Mesothelial cell of epicardium (in vitro differentiated cells): ENCODE measurements around the gene PLAC9. TPM values are rescaled to one million over a fixed set of nuclear protein-coding genes. Genes with fewer than 3 reads are reported as not detected.

Experiments used
- DNase-seq, 2 experiments: peaks; one replicate each; pipeline ENCODE4 v3.0.0; 2021; ENCODE audit warnings: low spot score in 2 of 2; ENCODE audit not compliant: unreplicated experiment in 2 of 2
- H3K27ac Mint-ChIP-seq: 2 replicates; pipeline ENCODE4 v1.8.0; 2021; ENCODE audit warnings: mixed read lengths
- H3K27me3 Mint-ChIP-seq: 2 replicates; pipeline ENCODE4 v1.8.0; 2021; ENCODE audit warnings: low read depth, mixed read lengths
- H3K36me3 Mint-ChIP-seq: 2 replicates; pipeline ENCODE4 v1.8.0; 2021; ENCODE audit warnings: mixed read lengths
- H3K4me1 Mint-ChIP-seq: 2 replicates; pipeline ENCODE4 v1.8.0; 2021; ENCODE audit warnings: mixed read lengths
- H3K4me3 Mint-ChIP-seq: 2 replicates; pipeline ENCODE4 v1.8.0; 2021; ENCODE audit warnings: mild to moderate bottlenecking, moderate library complexity, mixed read lengths
- H3K9me3 Mint-ChIP-seq: 2 replicates; pipeline ENCODE4 v1.8.0; 2021; ENCODE audit warnings: mixed read lengths
- total RNA-seq: library from RNA; stranded (reverse); gene quantifications from 3 replicates; pipeline ENCODE4 v1.2.1, GENCODE V29; 2021
- TF ChIP-seq, protein P1 (sequence below): fragments of 200-600 bp; sonication (generic); IDR thresholded peaks from one replicate; pipeline ENCODE4 v1.5.0; 2021; ENCODE audit warnings: antibody characterized with exemption; ENCODE audit not compliant: unreplicated experiment

PLAC9 gene
- total RNA-seq, 1 donor from 2014 or later = 25.1 TPM

DNA sequence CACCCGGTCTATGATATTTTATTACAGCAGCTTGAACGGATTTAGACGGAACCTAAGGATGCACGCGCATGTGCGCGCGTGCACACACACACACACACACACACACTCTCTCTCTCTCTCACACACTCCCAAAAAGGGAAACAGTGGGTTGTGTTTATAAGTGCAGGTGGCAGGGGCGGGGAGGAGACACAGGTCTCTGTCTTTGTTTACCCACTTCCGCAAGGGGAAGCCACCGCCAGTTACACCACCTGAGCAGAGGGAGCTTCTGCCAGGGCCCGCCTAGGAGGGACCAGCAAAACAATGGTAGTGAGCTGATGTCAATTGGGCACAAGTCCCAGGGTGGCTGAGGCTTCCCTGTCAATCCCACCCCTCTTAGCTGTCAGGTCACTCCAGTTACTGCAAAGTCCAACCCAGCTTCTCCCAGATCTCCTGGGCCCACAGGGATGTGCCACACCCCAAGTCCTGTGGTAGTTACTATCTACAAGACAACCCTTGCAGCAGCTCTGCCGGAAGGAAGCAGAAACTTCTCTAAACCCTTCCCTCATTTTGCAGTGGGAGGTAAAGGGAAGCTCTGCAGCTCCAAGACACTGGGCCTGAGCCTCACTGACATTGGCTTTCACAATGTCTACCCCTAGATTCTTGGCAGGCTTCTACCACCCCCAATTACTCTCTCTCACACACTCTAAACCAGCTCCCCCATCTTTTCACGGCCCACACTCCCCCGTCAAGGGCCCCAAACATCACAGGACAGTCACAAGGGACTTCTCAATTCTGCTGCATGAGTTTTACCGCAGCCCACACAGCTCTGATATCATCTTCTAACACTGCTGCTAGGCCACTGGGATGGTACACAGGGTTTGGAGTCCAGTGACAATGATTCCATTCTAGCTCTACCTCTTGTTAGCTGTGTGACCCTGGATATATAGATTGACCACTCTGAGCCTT is 55.2 kb downstream of the PLAC9 start:
- no peaks in the 10 kb centered on the region for H3K27me3 Mint-ChIP-seq
- peak overlapping the region; percentile 70 for H3K27ac Mint-ChIP-seq
- H3K9me3 Mint-ChIP-seq = peaks cover 7% of the 10 kb centered on the region
- no peak overlapping the region for H3K4me3 Mint-ChIP-seq
- H3K4me1 Mint-ChIP-seq = peaks cover 19% of the 10 kb centered on the region
- DNase-seq = no peak
- TF ChIP-seq, protein P1, sequence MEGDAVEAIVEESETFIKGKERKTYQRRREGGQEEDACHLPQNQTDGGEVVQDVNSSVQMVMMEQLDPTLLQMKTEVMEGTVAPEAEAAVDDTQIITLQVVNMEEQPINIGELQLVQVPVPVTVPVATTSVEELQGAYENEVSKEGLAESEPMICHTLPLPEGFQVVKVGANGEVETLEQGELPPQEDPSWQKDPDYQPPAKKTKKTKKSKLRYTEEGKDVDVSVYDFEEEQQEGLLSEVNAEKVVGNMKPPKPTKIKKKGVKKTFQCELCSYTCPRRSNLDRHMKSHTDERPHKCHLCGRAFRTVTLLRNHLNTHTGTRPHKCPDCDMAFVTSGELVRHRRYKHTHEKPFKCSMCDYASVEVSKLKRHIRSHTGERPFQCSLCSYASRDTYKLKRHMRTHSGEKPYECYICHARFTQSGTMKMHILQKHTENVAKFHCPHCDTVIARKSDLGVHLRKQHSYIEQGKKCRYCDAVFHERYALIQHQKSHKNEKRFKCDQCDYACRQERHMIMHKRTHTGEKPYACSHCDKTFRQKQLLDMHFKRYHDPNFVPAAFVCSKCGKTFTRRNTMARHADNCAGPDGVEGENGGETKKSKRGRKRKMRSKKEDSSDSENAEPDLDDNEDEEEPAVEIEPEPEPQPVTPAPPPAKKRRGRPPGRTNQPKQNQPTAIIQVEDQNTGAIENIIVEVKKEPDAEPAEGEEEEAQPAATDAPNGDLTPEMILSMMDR = no peak
- peaks cover 15% of the 10 kb centered on the region for H3K36me3 Mint-ChIP-seq

DNA sequence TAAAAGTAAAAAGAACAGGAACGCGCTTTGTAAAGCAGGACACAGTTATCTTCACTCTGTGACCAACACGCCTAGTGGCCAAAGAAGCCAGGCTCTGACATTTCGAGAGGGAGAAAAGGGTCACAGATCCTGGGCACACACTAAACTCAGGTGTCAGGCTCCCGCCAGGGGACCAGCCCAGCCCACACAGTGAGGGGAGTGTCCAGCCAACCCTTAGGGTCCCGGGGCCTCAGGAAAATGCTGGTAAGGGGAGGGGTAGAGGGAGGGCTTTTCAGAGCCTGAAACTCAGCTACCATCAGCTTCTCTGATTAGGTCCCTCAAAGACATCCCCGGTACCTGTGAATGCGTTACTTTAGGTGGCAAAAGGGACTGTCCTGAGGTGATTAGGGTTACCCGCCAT is 56.2 kb downstream of the PLAC9 start:
- no peaks in the 10 kb centered on the region for H3K27me3 Mint-ChIP-seq
- H3K4me3 Mint-ChIP-seq = no peak overlapping the region
- no peak for DNase-seq
- peaks cover 10% of the 10 kb centered on the region for H3K9me3 Mint-ChIP-seq
- H3K36me3 Mint-ChIP-seq = peaks cover 20% of the 10 kb centered on the region
- TF ChIP-seq, protein P1 = no peak
- H3K27ac Mint-ChIP-seq = peak overlapping the region; percentile 79
- peaks cover 19% of the 10 kb centered on the region for H3K4me1 Mint-ChIP-seq

GRCh38 chr10:80191589-80192270 is 59.2 kb downstream of the PLAC9 start:
- Mint-ChIP-seq H3K36me3 (peaks cover 20% of the 10 kb centered on the region), H3K9me3 (peaks cover 10% of the 10 kb centered on the region), H3K27ac (no peak overlapping the region), H3K27me3 (no peaks in the 10 kb centered on the region), H3K4me1 (peaks cover 33% of the 10 kb centered on the region), H3K4me3 (no peak overlapping the region)
- TF ChIP-seq, protein P1 = no peak
- DNase-seq = no peak

GRCh38 chr10:80192553-80192952 is 60.0 kb downstream of the PLAC9 start:
- H3K27ac Mint-ChIP-seq = no peak overlapping the region
- peaks cover 16% of the 10 kb centered on the region for H3K36me3 Mint-ChIP-seq
- no peak overlapping the region for H3K4me3 Mint-ChIP-seq
- H3K4me1 Mint-ChIP-seq = peaks cover 36% of the 10 kb centered on the region
- TF ChIP-seq, protein P1 = no peak
- no peak for DNase-seq
- H3K9me3 Mint-ChIP-seq = peaks cover 10% of the 10 kb centered on the region
- no peaks in the 10 kb centered on the region for H3K27me3 Mint-ChIP-seq

DNA sequence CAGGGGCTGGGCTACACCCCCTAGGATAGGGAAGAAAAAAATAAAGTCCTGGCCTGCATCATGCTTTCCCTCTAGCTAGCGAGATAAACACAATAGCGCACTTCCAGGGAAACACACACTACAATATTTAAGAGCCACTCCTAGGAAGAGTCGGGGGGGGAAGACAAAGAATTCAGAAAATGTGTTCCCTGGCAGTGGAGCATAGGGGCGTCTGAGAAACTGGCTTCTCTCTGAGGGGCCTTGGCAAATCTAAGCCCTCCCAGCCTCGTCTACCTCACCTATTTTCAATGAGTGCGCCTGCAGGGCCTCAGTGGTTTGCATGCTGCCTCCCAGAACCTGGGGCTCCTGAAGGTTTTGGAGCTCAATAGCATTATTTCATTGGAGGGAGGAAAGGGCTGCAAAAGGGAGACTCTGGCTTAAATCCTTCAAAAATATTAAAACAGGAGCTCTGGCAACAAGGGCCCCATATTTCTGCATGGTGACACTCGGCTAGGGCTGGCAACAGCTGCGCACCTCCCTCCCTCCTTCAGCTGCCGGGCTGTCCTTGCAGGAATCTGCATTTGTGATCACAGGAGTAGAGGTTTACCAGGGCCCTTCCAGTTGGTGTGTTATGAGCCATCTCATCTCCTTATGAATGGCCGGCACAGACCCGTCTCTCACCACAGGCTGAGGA is 62.0 kb downstream of the PLAC9 start:
- TF ChIP-seq, protein P1 = no peak
- Mint-ChIP-seq H3K4me3 (no peak overlapping the region), H3K36me3 (peaks cover 16% of the 10 kb centered on the region), H3K9me3 (peaks cover 10% of the 10 kb centered on the region), H3K27ac (peak overlapping the region; percentile 90), H3K27me3 (no peaks in the 10 kb centered on the region), H3K4me1 (peaks cover 45% of the 10 kb centered on the region)
- no peak for DNase-seq

Other genes with a start within 250 kb of the PLAC9 start
- 1.7 to 2.7 TPM (median 2.2 TPM) in 3 replicates for gene SFTPD, start 183.6 kb upstream of the PLAC9 start, total RNA-seq
- gene TMEM254, start 54.1 kb upstream of the PLAC9 start, total RNA-seq = 26.1 to 32.0 TPM (median 30.7 TPM) in 3 replicates
- gene ANXA11, start 72.8 kb downstream of the PLAC9 start, total RNA-seq = 215 to 238 TPM (median 226 TPM) in 3 replicates
- gene MAT1A, start 156.9 kb downstream of the PLAC9 start, total RNA-seq = 0.09 to 0.22 TPM (median 0.18 TPM) in 3 replicates
- not detected in 3 replicates for gene DYDC1, start 224.0 kb downstream of the PLAC9 start, total RNA-seq
- 0.16 to 0.24 TPM (median 0.20 TPM) in 3 replicates for gene DYDC2, start 224.1 kb downstream of the PLAC9 start, total RNA-seq